PFSK-1 (cell line): ENCODE data around the gene ADAMTS15.

Experiments used
- FOXP2 ChIP-seq: optimal IDR thresholded peaks from 2 replicates; pipeline ENCODE3; 2011; ENCODE audit warnings: borderline replicate concordance, control low read depth, inconsistent platforms; ENCODE audit not compliant: insufficient read depth; ENCODE audit errors: extremely low read length, extremely low read depth
- POLR2AphosphoS5 ChIP-seq: IDR thresholded peaks from 2 replicates; pipeline ENCODE4 v1.6.1; 2012; ENCODE audit warnings: low read depth, mild to moderate bottlenecking, control low read depth, low read length, moderate library complexity
- SIN3A ChIP-seq: IDR thresholded peaks from 2 replicates; pipeline ENCODE4 v1.6.1; 2012; ENCODE audit warnings: mild to moderate bottlenecking, low read length, moderate library complexity, borderline replicate concordance; ENCODE audit not compliant: insufficient read depth
- TAF1 ChIP-seq: IDR thresholded peaks from 2 replicates; pipeline ENCODE4 v1.6.1; 2012; ENCODE audit warnings: low read length, control low read depth, borderline replicate concordance; ENCODE audit not compliant: insufficient read depth
- TF ChIP-seq, protein P1 (sequence below), 2 experiments: IDR thresholded peaks; 2 replicates each; pipeline versions ENCODE4 v1.6.1 to v1.8.0; 2011 to 2012; ENCODE audit warnings: low read depth in 2 of 2, low read length in 2 of 2, control low read depth in 1 of 2, inconsistent platforms in 1 of 2, mild to moderate bottlenecking in 1 of 2, moderate library complexity in 1 of 2; ENCODE audit not compliant: insufficient read depth in 1 of 2

DNA sequence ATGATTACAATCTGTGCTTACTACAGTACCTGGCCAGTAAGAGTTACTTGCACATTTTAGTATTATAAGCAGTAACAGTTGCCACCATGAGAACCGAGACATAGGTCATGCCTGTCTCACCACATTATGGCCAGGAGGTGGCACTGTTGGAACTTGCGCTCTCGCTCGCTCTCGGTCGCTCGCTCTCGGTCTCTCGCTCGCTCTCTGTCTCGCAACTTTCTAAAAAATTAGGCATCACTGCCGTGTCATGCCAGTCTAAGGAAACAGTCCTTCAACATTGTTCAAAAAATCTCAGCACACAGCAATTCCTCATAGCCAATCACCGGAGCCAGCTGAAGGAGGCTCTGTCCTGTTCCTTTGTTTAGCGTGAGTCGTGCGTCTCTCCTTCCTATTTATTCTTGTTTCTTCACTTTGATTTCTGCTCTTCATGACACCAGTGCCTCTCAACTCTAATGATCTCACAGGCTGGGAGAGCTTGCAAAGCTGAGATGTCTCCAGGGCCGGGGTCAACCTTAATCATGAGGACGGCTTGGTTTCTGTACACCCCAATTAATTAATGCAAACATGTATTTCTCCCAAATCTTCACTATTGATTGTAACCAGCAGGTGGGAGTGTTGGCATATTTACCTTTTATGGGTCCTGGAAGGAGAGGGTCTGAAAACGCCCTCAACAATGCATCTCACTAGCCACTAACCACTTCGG is 13.8 kb upstream of the ADAMTS15 start:
- TF ChIP-seq SIN3A, result no peak
- no peak for TF ChIP-seq POLR2AphosphoS5
- TF ChIP-seq TAF1, result no peak
- TF ChIP-seq, protein P1, sequence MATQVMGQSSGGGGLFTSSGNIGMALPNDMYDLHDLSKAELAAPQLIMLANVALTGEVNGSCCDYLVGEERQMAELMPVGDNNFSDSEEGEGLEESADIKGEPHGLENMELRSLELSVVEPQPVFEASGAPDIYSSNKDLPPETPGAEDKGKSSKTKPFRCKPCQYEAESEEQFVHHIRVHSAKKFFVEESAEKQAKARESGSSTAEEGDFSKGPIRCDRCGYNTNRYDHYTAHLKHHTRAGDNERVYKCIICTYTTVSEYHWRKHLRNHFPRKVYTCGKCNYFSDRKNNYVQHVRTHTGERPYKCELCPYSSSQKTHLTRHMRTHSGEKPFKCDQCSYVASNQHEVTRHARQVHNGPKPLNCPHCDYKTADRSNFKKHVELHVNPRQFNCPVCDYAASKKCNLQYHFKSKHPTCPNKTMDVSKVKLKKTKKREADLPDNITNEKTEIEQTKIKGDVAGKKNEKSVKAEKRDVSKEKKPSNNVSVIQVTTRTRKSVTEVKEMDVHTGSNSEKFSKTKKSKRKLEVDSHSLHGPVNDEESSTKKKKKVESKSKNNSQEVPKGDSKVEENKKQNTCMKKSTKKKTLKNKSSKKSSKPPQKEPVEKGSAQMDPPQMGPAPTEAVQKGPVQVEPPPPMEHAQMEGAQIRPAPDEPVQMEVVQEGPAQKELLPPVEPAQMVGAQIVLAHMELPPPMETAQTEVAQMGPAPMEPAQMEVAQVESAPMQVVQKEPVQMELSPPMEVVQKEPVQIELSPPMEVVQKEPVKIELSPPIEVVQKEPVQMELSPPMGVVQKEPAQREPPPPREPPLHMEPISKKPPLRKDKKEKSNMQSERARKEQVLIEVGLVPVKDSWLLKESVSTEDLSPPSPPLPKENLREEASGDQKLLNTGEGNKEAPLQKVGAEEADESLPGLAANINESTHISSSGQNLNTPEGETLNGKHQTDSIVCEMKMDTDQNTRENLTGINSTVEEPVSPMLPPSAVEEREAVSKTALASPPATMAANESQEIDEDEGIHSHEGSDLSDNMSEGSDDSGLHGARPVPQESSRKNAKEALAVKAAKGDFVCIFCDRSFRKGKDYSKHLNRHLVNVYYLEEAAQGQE (IDR thresholded peaks at IDR 0.05; ENCODE audit: insufficient read depth in 1 of 2, low read depth in 2 of 2, low read length in 2 of 2), result no peak
- no peak for TF ChIP-seq FOXP2
